Activated CD4-positive, alpha-beta T cell treated with anti-CD3 and anti-CD28 coated beads, Interleukin-2, amount 50 U/mL, for 16 hours (primary cell): ENCODE data around the gene ZDHHC14.
A peak's percentile ranks its signal among the peaks of the same experiment; 100 is the strongest.
"Not testable (repeated sequence)": the region's sequence is repeated elsewhere in the genome, so short reads cannot be mapped to it uniquely, and the experiment has no call there.

ENCODE experiments used
- DNase-seq: peaks from one replicate; pipeline ENCODE4 v3.0.0-alpha.2; 2020

Gene ZDHHC14

GRCh38 chr6:157447735-157448134, 66.7 kb downstream of the ZDHHC14 start:
- DNase-seq = no peak

DNA sequence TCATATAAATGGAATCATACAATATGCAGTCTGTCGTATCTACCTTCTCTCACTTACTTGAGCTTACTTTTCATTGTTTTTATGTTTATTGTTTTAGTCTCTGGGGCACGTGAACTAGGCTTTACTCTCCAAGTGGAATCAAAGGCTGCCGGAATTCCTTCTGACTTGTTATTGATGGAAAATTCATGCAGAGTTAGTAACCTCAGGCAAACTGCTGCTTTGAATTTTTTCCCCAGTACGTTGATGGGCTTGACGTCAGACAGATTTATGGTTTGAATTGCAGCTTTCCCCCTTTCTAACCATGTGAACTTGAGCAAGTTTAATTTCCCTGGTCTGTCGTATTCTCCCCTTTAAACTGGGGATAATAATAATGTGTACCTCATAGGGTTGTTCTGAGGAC, 68.6 kb downstream of the ZDHHC14 start:
- DNase-seq = no peak

DNA sequence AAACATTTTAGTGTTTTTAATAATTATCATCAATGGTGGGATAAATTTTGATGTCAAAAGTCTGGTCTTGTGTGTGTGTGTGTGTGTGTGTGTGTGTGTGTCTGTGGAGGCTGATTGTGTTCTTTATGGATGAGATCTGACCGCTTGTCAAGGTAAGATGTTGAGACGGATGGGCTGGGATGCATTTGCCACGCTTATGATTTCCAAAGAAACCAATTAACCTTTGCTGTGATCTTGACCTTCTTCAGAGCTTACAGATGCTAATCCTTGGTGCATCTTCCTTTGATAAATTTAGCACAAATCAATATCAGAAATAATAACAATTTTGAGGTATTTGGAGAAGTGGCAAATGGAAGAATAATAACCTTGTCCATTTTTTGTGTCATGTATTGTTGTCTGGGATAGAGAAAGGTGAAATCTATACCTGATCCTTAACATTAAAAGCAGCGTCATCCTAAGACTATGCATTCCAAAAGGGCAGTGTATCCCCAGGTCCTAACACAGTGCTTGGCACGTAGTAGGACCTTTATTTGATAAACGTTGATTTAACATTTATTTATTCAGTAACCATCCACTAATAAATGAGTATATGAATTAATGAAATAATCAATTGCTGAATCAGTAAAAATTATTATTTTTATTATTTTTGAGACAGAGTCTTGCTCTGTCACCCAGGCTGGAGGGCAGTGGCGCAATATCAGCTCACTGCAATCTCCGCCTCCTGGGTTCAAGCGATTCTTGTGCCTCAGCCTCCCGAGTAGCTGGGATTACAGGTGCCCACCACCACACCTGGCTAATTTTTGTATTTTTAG, 70.1 kb downstream of the ZDHHC14 start:
- DNase-seq = no peak

DNA sequence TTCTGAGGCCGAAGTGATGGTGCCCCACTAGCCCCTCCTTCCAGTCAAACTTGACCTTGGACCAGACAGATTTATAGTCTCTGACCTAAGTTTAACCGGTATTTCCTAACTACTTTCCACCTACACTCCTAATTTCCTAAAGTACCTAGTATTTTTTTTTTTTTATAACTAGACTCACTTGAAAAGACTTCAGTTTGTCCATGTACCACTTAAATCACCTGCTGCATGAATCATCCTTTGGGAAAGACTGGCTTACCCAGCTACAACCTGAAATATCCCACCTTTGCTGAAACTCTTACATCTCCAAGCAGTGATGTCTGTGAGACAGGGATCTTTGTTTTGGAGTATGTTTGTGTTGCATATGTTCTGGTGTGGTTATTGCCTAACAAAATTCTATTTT, 71.1 kb downstream of the ZDHHC14 start:
- no peak for DNase-seq

- DNase-seq = no peak
Observed at GRCh38 chr6:157453131-157453530, 72.1 kb downstream of the ZDHHC14 start.

DNA sequence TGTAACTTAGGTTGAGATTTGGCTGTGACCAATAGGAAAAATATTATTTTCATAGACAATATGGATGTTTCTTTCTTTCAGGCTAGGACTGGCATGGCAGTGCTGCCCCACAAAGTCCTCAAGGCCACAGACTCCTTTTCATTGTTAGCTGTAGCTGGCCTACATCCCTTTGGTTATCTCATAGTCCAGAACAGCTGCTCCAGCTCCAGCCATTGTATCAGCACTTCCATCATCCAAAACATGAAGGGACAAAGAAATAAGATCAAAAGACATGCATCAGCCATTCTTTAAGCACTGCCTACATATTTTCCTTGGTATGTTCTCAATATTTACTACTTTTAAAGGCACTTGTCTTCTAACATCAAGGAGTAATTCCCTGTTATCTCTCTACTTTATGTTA, 73.0 kb downstream of the ZDHHC14 start:
- DNase-seq = no peak

- DNase-seq = no peak
Observed at GRCh38 chr6:157454762-157455714, 74.0 kb downstream of the ZDHHC14 start.

DNA sequence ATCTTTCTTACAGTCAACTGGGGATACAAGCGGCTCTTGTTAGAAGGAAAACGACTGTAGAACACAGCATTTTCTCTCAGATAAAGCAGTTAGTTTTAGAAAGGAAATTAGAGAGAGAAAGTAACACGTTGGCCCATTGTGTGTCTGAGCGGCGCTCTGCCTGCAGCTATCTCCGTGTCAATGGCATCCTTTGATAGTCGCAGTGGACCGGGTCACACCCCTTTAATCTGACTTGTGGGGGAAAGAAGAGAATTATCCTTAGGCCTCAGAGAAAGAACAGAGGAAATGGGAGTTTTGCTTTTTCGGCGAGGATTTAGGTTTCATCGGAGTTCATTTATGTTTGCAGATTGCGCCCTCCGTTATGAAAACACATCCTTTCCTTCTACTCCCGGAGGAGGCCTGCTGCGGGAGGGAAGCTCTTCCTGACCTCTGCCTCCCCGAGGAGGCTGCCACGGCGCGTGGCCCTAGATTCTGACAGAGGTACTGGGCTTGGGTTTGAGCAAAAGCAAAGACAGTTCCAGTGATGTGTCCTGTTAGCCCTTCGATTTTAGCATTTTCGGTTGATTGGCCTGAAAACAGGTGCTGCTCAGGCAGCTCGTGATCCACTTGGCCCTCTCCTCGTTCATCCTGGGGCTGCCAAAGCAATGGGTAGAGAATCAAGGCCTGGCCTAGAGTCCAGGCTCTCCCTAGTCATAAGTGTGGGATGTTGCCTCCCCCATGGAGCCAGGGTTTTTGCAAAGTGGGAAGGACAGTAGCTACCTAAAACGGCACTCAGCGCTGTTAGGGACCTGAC, 74.9 kb downstream of the ZDHHC14 start:
- DNase-seq = no peak

- peak; percentile 50 for DNase-seq
Observed at GRCh38 chr6:157456524-157456829, 75.5 kb downstream of the ZDHHC14 start.

DNA sequence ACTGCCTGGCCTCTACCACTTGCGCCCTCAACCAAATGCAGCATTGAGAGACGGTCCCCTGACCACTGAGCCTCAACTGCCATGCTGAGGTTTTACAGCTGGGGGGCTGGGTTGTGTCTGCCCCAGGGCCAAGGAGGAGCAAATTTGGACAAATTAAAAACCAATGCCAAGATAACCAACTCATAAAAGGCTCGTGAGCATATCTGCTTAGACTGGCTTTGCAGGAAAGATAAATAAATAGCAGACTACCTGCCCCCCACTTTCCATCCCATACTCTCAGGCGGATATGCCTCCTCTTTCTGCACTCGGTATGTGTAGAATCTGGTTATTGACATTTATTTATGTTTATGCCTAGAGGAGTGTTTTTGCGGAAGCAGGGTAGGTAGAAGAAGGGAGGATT, 76.8 kb downstream of the ZDHHC14 start:
- DNase-seq = no peak

DNA sequence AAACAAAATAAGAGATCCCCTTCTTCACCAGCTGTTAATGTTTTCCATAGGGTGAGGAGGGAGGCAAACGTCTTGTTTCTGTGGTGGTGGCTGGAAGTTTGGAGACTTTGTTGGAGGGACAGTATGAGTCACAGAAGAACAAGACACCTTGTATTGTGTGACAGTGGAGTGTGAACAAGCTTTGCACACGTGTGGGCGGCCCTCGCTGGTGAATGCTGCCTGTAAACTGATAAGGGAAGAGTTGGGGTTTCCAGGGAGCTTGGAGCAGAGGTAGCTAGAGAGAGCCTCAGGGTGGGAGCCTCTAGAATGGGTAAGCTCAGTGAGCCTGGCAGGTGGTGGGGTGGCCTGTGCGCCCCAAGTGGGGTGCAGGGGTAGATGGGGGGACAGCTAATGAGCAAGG, 78.3 kb downstream of the ZDHHC14 start:
- DNase-seq = peak; percentile 41

DNA sequence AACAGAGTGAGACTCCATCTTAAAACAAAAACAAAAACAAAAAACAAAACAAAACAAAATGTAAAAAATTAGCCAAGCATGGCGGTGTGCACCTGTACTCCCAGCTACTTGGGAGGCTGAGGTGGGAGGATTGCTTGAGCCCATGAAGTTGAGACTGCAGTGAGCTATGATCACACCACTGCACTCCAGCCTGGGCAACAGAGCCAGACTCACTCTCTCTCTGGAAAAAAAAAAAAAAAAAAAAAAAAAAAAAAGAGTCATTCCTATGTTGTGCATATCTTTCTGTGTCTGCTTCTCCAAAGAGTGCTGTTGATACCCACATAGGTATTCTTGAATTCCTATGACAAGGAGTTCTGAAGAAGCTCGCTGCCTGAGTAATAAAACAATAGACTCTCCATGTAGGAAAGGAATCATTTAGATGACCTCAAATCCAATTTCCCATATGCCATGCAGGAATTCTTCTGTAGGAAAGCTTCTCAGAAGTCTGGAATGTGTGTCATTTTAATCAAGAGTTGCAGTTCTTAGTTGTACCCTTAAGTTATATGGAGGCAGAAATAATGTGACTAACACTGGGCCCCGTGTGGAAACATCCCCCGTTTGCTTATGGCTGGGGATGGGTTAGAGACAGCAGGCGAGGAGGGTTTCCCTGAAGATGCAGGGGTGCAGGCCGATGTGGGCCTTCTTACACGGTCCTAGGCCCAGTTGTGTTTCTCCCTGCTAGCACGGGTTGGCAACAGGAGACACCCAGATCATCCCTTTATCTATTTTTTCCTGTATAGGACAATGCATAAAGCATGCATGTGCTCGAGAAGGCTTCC, 79.4 kb downstream of the ZDHHC14 start:
- DNase-seq = no peak

DNA sequence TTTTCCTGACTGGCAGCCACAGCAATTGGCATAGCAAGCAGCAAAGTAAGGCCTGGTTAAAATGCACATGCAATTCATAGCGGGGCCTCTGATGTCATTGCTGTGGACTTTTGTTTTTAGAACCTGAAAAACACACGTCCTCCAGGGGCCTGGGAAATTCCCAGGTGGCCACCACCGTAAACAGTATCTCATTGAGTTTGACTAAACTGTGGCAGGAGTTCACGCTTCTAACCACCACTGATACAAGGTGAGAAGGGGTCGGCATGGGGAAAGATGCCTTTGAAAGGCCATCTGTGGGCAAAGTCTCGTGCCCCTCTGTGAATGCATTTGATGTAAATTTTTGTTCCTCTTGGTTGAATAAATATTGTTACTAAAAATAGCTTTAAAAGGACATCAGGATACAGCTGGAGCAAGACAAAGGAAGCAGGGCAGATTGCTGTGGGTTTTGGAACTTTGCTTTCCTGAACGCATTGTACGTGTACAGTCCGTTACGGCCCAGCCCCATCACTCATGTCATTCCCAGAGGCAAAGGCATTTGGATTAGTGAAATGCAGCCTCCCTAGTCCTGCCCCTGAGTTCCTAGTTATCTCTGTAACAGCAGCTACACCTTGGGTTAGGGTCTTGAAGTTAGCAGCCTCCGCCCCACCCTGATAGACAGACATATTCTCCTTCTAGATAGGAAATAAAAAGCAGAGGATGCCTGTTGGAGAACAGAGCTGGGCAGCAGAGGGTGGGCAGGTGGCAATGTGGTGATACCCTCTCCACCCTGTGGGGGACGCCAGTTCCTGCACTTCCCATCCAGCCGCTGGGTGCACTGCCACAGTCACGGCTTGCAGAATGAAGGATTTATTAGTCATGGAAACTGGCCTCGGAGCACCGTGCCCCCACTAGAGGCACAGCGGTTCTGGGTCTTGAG, 80.3 kb downstream of the ZDHHC14 start:
- peak; percentile 90 for DNase-seq

- DNase-seq = no peak
Observed at GRCh38 chr6:157462956-157463742, 82.2 kb downstream of the ZDHHC14 start.

DNA sequence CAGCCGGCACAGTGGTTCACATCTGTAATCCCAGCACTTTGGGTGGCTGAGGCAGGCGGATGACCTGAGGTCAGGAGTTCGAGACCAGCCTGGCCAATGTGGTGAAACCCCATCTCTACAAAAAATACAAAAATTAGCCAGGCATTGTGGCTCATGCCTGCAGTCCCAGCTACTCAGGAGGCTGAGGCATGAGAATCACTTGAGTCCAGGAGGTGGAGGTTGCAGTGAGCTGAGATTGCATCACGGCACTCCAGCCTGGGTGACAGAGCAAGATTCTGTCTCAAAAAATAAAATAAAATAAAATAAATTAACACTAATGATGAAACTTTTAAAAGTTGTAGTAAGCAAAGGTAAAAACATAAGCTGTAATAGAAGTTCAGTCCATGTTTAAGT, 82.7 kb downstream of the ZDHHC14 start:
- not testable (repeated sequence) for DNase-seq

DNA sequence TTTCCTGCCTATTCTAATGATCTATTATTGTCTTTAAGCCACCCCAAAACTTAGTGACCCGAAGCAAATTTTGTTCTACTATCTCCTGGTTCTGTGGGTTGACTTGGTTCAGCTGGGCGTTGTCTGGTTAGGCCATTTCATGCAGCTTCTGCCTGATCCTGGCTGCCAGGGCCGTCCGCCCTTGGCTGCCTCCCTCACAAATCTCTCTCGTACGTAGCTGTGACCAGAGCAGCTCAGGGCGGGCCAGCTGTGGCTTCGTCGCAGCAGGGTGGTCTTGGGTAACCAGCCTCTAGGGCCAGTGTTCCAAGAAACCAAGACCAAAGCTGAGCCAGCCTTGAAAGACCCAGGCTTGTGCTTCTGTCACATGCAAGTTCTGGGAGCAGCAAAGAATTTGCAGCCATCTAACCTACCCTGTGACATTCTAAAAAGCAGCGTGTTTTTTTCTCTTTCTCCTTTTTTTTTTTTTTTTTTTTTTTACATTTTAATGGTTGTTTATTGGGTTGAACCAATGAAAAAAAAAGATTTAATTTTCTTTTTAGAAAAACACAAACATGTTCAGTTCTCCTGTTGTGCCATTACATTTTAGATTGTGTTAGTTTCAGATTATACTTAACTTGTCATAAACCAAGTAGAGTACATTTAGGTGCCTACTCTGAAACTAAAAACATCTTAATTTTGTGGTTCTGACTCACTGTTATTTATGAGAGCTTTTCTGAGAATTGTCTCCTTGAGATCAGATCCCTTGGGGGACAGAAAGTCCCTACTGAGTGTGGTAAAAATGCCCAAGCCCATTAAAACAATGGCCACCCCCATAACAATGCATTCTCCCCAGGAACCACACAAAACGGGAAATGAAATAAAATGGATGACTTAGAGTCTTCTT, 83.9 kb downstream of the ZDHHC14 start:
- peak; percentile 79 for DNase-seq

GRCh38 chr6:157466342-157466648, 85.3 kb downstream of the ZDHHC14 start:
- no peak for DNase-seq

GRCh38 chr6:157467339-157467738, 86.3 kb downstream of the ZDHHC14 start:
- DNase-seq = not testable (repeated sequence)

- DNase-seq = no peak
Observed at GRCh38 chr6:157468054-157468453, 87.1 kb downstream of the ZDHHC14 start.

DNA sequence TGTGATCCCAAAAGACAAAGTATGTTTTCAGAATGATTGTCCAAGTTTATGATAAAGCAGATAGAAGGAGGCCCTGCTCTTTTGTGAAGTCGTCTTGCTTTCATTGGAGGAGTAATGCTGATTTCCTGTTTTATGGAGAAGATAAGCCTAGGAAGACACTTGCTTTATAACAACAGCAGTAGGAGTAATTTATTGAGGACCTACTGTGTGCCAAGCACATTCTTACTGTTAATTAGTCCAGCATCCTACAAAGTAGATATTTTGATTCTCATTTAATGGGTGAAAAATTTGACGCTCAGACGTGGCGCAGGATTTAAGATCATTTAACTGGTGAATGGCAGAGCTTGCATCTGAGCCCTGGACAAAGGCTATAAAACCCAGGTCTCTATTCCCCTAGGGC, 87.6 kb downstream of the ZDHHC14 start:
- DNase-seq = no peak
